Kidney (tissue), 14 donors: Measurements from ENCODE around the gene PRLH. TPM values are rescaled to one million over a fixed set of nuclear protein-coding genes. Genes with fewer than 3 reads are reported as not detected.
A peak's percentile ranks its signal among the peaks of the same experiment; 100 is the strongest.

Experiments used
- DNase-seq, 5 donors: peaks; one replicate each; pipeline ENCODE4 v3.0.0-alpha.2; 2013 to 2020
- FAIRE-seq: peaks from 2 replicates; lab custom pipeline; 2012; peaks lifted over from hg19 to GRCh38; lab: Jason Lieb, UNC
- H3K27ac ChIP-seq, 2 donors: one replicate each; pipeline ENCODE4 v1.7.0; 2013; ENCODE audit warnings: low read depth in 2 of 2, low read length in 2 of 2, inconsistent platforms in 1 of 2
- H3K27me3 ChIP-seq: one replicate; pipeline ENCODE4 v1.7.1; 2013; ENCODE audit warnings: low read length, inconsistent platforms; ENCODE audit not compliant: control insufficient read depth, insufficient read depth
- H3K36me3 ChIP-seq, 3 donors: one replicate each; pipeline versions ENCODE4 v1.7.0 to v1.7.1; 2013; ENCODE audit warnings: low read length in 3 of 3, control low read depth in 1 of 3, inconsistent platforms in 1 of 3; ENCODE audit not compliant: insufficient read depth in 3 of 3, control insufficient read depth in 2 of 3
- H3K4me1 ChIP-seq, 3 donors: one replicate each; pipeline versions ENCODE4 v1.7.0 to v1.7.1; 2013; ENCODE audit warnings: low read length in 3 of 3, inconsistent platforms in 1 of 3, low read depth in 1 of 3; ENCODE audit not compliant: control insufficient read depth in 2 of 3, insufficient read depth in 2 of 3
- H3K4me3 ChIP-seq, 3 donors: one replicate each; pipeline versions ENCODE4 v1.7.0 to v1.8.1; 2013; ENCODE audit warnings: low read length in 3 of 3, control low read depth in 1 of 3, inconsistent platforms in 1 of 3
- H3K9ac ChIP-seq, 3 donors: one replicate each; pipeline versions ENCODE4 v1.7.0 to v1.7.1; 2013; ENCODE audit warnings: low read length in 3 of 3, control low read depth in 1 of 3, inconsistent platforms in 1 of 3
- H3K9me3 ChIP-seq, 3 donors: one replicate each; pipeline versions ENCODE4 v1.7.0 to v1.7.1; 2013; ENCODE audit warnings: low read length in 3 of 3, control low read depth in 1 of 3, inconsistent platforms in 1 of 3; ENCODE audit not compliant: control insufficient read depth in 2 of 3, insufficient read depth in 1 of 3
- CTCF ChIP-seq: IDR thresholded peaks from 3 replicates; pipeline ENCODE4 v1.5.1; 2012; ENCODE audit warnings: mild to moderate bottlenecking, moderate library complexity, borderline replicate concordance; ENCODE audit not compliant: insufficient read depth; ENCODE audit errors: extremely low read depth
- intact Hi-C: fragments of 100-400 bp; cut with DNase I; formaldehyde crosslinking; loops from one replicate; pipeline ENCODE4 v1.11.1; 2022
- polyA plus RNA-seq: library from polyadenylated mRNA; stranded (reverse); fragments of 350-450 nt; fragmentation: Illumina TruSeq; extraction: RNeasy Lipid Tissue Mini Kit (QIAGEN cat#74804); gene quantifications from one replicate; pipeline ENCODE4 v1.2.3, GENCODE V29; 2014; ENCODE audit warnings: low read depth, low replicate concordance; ENCODE audit not compliant: insufficient read depth
- total RNA-seq: library from RNA; stranded (reverse); fragmentation: NEBNext Ultra II Directional; extraction: Animal tissue kit (Norgen Biotek cat#: 25700); gene quantifications from one replicate; pipeline ENCODE4 v1.2.1, GENCODE V29; 2021
- donor health status: control.
- donor health status: control.
- donor health status: control.
- donor health status: control.
- donor health status: control.
- donor health status: DM: yes; HTN: yes; CAD: no.
- donor health status: Normal renal cell carcinoma (clear cell type).

The PRLH gene
- total and polyA plus RNA-seq, 2 donors from 2014 or later = not detected

- TF ChIP-seq CTCF = no peak
- Histone ChIP-seq H3K27me3 (no peaks in the 10 kb centered on the region), H3K36me3 (peaks cover 0 to 2% (median 0%) of the 10 kb centered on the region in 3 donors), H3K9me3 (peaks cover 0 to 5% (median 0%) of the 10 kb centered on the region in 3 donors), H3K4me3 (no peak overlapping the region), H3K27ac (no peak overlapping the region), H3K4me1 (no peaks in the 10 kb centered on the region), H3K9ac (no peak overlapping the region)
- no peak for FAIRE-seq
- no peak for DNase-seq
- intact Hi-C loops = no loop called here
These were observed 400 bp upstream of the PRLH start for GRCh38 chr2:237565974-237566373.

- no peaks in the 10 kb centered on the region for H3K27me3 ChIP-seq
- no peak for FAIRE-seq
- no peak overlapping the region for H3K27ac ChIP-seq
- peaks cover 0 to 5% (median 0%) of the 10 kb centered on the region in 3 donors for H3K9me3 ChIP-seq
- H3K4me3 ChIP-seq = no peak overlapping the region
- H3K9ac ChIP-seq = no peak overlapping the region
- intact Hi-C loops = no loop called here
- DNase-seq = no peak
- peaks cover 0 to 2% (median 0%) of the 10 kb centered on the region in 3 donors for H3K36me3 ChIP-seq
- TF ChIP-seq CTCF = no peak
- H3K4me1 ChIP-seq = peaks cover 0 to 5% (median 0%) of the 10 kb centered on the region in 3 donors
These were observed 1.1 kb downstream of the PRLH start for GRCh38 chr2:237567276-237568029.

GRCh38 chr2:237568121-237568660 lies 1.8 kb downstream of the PRLH start:
- Histone ChIP-seq H3K4me3 (no peak overlapping the region), H3K4me1 (peaks cover 0 to 7% (median 0%) of the 10 kb centered on the region in 3 donors), H3K36me3 (peaks cover 0 to 2% (median 0%) of the 10 kb centered on the region in 3 donors), H3K27ac (no peak overlapping the region), H3K9me3 (peaks cover 0 to 5% (median 0%) of the 10 kb centered on the region in 3 donors), H3K9ac (no peak overlapping the region), H3K27me3 (no peaks in the 10 kb centered on the region)
- intact Hi-C loops = no loop called here
- FAIRE-seq = no peak
- TF ChIP-seq CTCF = no peak
- peak in 1 of 5 donors; percentile 57 for DNase-seq
